ENCODE data around the gene TCEA3. TPM values are rescaled to one million over a fixed set of nuclear protein-coding genes. Genes with fewer than 3 reads are reported as not detected.
A peak's percentile ranks its signal among the peaks of the same experiment; 100 is the strongest.

Gene TCEA3
- total and polyA plus RNA-seq, 10 of the 15 experiments (the other 5 are each of a cell fraction or from before 2014, with no cell fraction given): 0.06 to 0.23 (median 0.08) TPM; not detected in 7

- Histone ChIP-seq H3K36me3 (ENCODE audit: control insufficient read depth in 2 of 2, insufficient read depth in 2 of 2, low read length in 1 of 2) (no peaks in the 10 kb centered on the region), H3K27me3 (replicated peaks in 1 of 2; ENCODE audit: control insufficient read depth in 2 of 2, insufficient read depth in 2 of 2, low read length in 1 of 2) (no peaks in the 10 kb centered on the region), H3K27ac (ENCODE audit: control insufficient read depth, insufficient read depth) (peak overlapping the region; percentile 92), H4K20me1 (ENCODE audit: control insufficient read depth, insufficient read depth) (0 out of 2 replicates have a peak, but pooled peaks cover 11% of the 10 kb centered on the region), H2AFZ (ENCODE audit: control insufficient read depth, low read depth, low read length) (peak overlapping the region; percentile 85), H3K4me1 (ENCODE audit: control insufficient read depth, insufficient read depth, low read length) (peaks cover 3% of the 10 kb centered on the region; the same call in 1 of the 2 replicates), H3K4me2 (ENCODE audit: control insufficient read depth, insufficient read depth) (peak overlapping the region; percentile 98), H3K9ac (ENCODE audit: control insufficient read depth, insufficient read depth, low read length) (peak overlapping the region; percentile 87), H3K4me3 (peak overlapping the region; percentile 69), H3K79me2 (ENCODE audit: control insufficient read depth, insufficient read depth, low read length) (peaks cover 41% of the 10 kb centered on the region), H3K9me3 (replicated peaks; ENCODE audit: control insufficient read depth, insufficient read depth, low read length) (no peaks in the 10 kb centered on the region)
- RAD21 ChIA-PET (ENCODE audit: unreplicated experiment): interaction anchor here (1.0 to 2.3 kb wide), 6 partner anchors 23 to 382 kb away, joined by 3 to 34 read pairs (median 4); partner anchors contain the start of genes E2F2 and ZNF436
- ATAC-seq (no peak), FAIRE-seq (no peak), DNase-seq (ENCODE audit: low read depth, low spot score) (no peak)
- CTCF ChIA-PET: interaction anchor here (0.6 to 3.0 kb wide), 7 partner anchors 17 to 1173 kb away, joined by 3 to 23 read pairs (median 4); partner anchors contain the start of gene ZNF436
- SMC1A ChIA-PET (ENCODE audit: uncharacterized antibody, unreplicated experiment): interaction anchor here (0.7 to 1.6 kb wide), 3 partner anchors 23 to 59 kb away, joined by 3 to 17 read pairs (median 4); partner anchors contain the start of gene ZNF436
- WGBS (ENCODE audit: insufficient coverage, insufficient replicate concordance, low lambda C conversion rate, missing lambda C conversion rate): 61% methylated on average over 8 of the region's 8 CpGs
- POLR2A ChIA-PET: interaction anchor here (0.6 to 2.4 kb wide), 4 partner anchors 16 to 195 kb away, joined by 3 to 68 read pairs (median 6); partner anchors contain the start of gene ZNF436
- no TSS peak for BruUV-seq (replicated peaks)
- intact Hi-C loops (cut with micrococcal nuclease; ENCODE audit: unreplicated experiment) (loop anchor here (1.0 to 5.0 kb wide), 3 partner anchors 23 to 182 kb away; no protein-coding TSS in a partner anchor), in situ Hi-C loops (cut with MboI) (no loop called here)
- 0 out of 2 replicates have a peak, but pooled peaks have one; percentile 4 for TF ChIP-seq RELB (IDR thresholded peaks at IDR 0.05; ENCODE audit: low read depth)
- TF ChIP-seq ZBTB33 (IDR thresholded peaks at IDR 0.05): no peak
- no peak for TF ChIP-seq DPF2 (IDR thresholded peaks at IDR 0.05)
- TF ChIP-seq ATF7 (IDR thresholded peaks at IDR 0.05; ENCODE audit: low read depth): no peak
- no peak for TF ChIP-seq YY1 (IDR thresholded peaks at IDR 0.05; ENCODE audit: low read depth, low read length)
- TF ChIP-seq IRF4 (IDR thresholded peaks at IDR 0.05; ENCODE audit: low read depth, low read length): no peak
- TF ChIP-seq ATF3 (IDR thresholded peaks at IDR 0.05; ENCODE audit: borderline replicate concordance, extremely low read depth, low read depth, low read length): no peak
- no peak for TF ChIP-seq FOXK2 (IDR thresholded peaks at IDR 0.05)
These were observed 79.5 kb downstream of the TCEA3 start for GRCh38 chr1:23344987-23345472.
